ENCODE data around the gene SGTA. TPM values are rescaled to one million over a fixed set of nuclear protein-coding genes. Genes with fewer than 3 reads are reported as not detected.
"Not testable (repeated sequence)": the region's sequence is repeated elsewhere in the genome, so short reads cannot be mapped to it uniquely, and the experiment has no call there.

SGTA gene
- total RNA-seq, 1 donor from 2014 or later: 25.6 TPM

DNA sequence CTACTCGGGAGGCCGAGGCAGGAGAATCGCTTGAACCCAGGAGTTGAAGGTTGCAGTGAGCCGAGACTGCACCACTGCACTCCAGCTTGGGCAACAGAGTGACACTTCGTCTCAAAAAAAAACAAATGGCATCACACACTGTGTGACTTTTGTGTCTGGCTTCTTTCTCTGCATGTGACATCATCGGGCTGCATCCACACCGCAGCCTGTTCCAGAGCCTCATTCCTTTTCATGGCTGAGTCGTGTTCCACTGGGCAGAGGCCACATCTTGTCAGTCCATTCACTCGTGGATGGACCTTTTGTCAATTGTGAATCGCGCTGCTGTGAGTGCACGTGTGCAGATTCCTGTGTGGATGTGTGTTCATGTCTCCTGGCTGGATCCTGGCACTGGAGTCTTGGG is 10.5 kb upstream of the SGTA start:
- Histone ChIP-seq H3K4me1 (ENCODE audit: control insufficient read depth in 3 of 3, insufficient read depth in 3 of 3, low read length in 3 of 3) (peaks cover 0 to 5% (median 0%) of the 10 kb centered on the region in 3 donors), H3K4me3 (ENCODE audit: low read length in 3 of 3) (no peak overlapping the region), H3K27ac (ENCODE audit: low read depth, low read length) (no peak overlapping the region), H3K27me3 (ENCODE audit: control insufficient read depth in 3 of 3, insufficient read depth in 3 of 3, low read length in 3 of 3) (no peaks in the 10 kb centered on the region), H3K36me3 (ENCODE audit: control insufficient read depth in 3 of 3, insufficient read depth in 3 of 3, low read length in 3 of 3) (peaks cover 24 to 32% (median 24%) of the 10 kb centered on the region in 3 donors), H3K9ac (ENCODE audit: low read depth in 1 of 3, low read length in 3 of 3) (no peak overlapping the region), H3K9me3 (ENCODE audit: control insufficient read depth in 3 of 3, low read length in 3 of 3) (no peaks in the 10 kb centered on the region)

- H3K4me3 ChIP-seq (ENCODE audit: low read length in 3 of 3): no peak overlapping the region
- no peaks in the 10 kb centered on the region for H3K9me3 ChIP-seq (ENCODE audit: control insufficient read depth in 3 of 3, low read length in 3 of 3)
- peaks cover 24 to 32% (median 24%) of the 10 kb centered on the region in 3 donors for H3K36me3 ChIP-seq (ENCODE audit: control insufficient read depth in 3 of 3, insufficient read depth in 3 of 3, low read length in 3 of 3)
- no peaks in the 10 kb centered on the region for H3K27me3 ChIP-seq (ENCODE audit: control insufficient read depth in 3 of 3, insufficient read depth in 3 of 3, low read length in 3 of 3)
- no peaks in the 10 kb centered on the region for H3K4me1 ChIP-seq (ENCODE audit: control insufficient read depth in 3 of 3, insufficient read depth in 3 of 3, low read length in 3 of 3)
- H3K9ac ChIP-seq (ENCODE audit: low read depth in 1 of 3, low read length in 3 of 3): no peak overlapping the region
- H3K27ac ChIP-seq (ENCODE audit: low read depth, low read length): no peak overlapping the region
These were observed 10.1 kb upstream of the SGTA start for GRCh38 chr19:2793126-2793525.

DNA sequence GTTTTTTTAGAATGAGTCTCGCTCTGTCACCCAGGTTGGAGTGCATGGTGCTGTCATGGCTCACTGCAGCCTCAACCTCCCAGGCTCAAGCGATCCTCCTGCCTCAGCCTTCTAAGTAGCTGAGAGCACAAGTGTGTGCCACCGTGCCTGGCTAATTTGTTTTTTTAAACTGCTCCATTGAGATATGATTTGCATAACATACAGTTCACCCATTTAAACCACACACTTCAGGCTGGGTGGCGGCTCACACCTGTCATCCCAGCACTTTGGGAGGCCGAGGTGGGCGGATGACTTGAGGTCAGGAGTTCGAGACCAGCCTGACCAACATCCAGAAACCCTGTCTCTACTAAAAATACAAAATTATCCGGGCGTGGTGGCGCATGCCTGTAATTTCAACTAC is 9.6 kb upstream of the SGTA start:
- H3K27me3 ChIP-seq (ENCODE audit: control insufficient read depth in 3 of 3, insufficient read depth in 3 of 3, low read length in 3 of 3); H3K4me3 ChIP-seq (ENCODE audit: low read length in 3 of 3); H3K27ac ChIP-seq (ENCODE audit: low read depth, low read length); H3K9ac ChIP-seq (ENCODE audit: low read depth in 1 of 3, low read length in 3 of 3); H3K9me3 ChIP-seq (ENCODE audit: control insufficient read depth in 3 of 3, low read length in 3 of 3); H3K4me1 ChIP-seq (ENCODE audit: control insufficient read depth in 3 of 3, insufficient read depth in 3 of 3, low read length in 3 of 3): not testable (repeated sequence)
- H3K36me3 ChIP-seq (ENCODE audit: control insufficient read depth in 3 of 3, insufficient read depth in 3 of 3, low read length in 3 of 3): peaks cover 24 to 32% (median 24%) of the 10 kb centered on the region in 3 donors

- H3K36me3 ChIP-seq (ENCODE audit: control insufficient read depth in 3 of 3, insufficient read depth in 3 of 3, low read length in 3 of 3): peaks cover 22 to 28% (median 24%) of the 10 kb centered on the region in 3 donors
- H3K9me3 ChIP-seq (ENCODE audit: control insufficient read depth in 3 of 3, low read length in 3 of 3): no peaks in the 10 kb centered on the region
- H3K27me3 ChIP-seq (ENCODE audit: control insufficient read depth in 3 of 3, insufficient read depth in 3 of 3, low read length in 3 of 3): no peaks in the 10 kb centered on the region
- H3K27ac ChIP-seq (ENCODE audit: low read depth, low read length): no peak overlapping the region
- H3K4me1 ChIP-seq (ENCODE audit: control insufficient read depth in 3 of 3, insufficient read depth in 3 of 3, low read length in 3 of 3): no peaks in the 10 kb centered on the region
- no peak overlapping the region for H3K9ac ChIP-seq (ENCODE audit: low read depth in 1 of 3, low read length in 3 of 3)
- no peak overlapping the region for H3K4me3 ChIP-seq (ENCODE audit: low read length in 3 of 3)
These were observed 8.8 kb upstream of the SGTA start for GRCh38 chr19:2791876-2792275.

- Histone ChIP-seq H3K27me3 (ENCODE audit: control insufficient read depth in 3 of 3, insufficient read depth in 3 of 3, low read length in 3 of 3) (no peaks in the 10 kb centered on the region), H3K27ac (ENCODE audit: low read depth, low read length) (no peak overlapping the region), H3K9me3 (ENCODE audit: control insufficient read depth in 3 of 3, low read length in 3 of 3) (no peaks in the 10 kb centered on the region), H3K4me3 (ENCODE audit: low read length in 3 of 3) (no peak overlapping the region), H3K9ac (ENCODE audit: low read depth in 1 of 3, low read length in 3 of 3) (no peak overlapping the region), H3K4me1 (ENCODE audit: control insufficient read depth in 3 of 3, insufficient read depth in 3 of 3, low read length in 3 of 3) (peaks cover 0 to under 1% (median under 1%) of the 10 kb centered on the region in 3 donors), H3K36me3 (ENCODE audit: control insufficient read depth in 3 of 3, insufficient read depth in 3 of 3, low read length in 3 of 3) (peaks cover 21 to 28% (median 24%) of the 10 kb centered on the region in 3 donors)
These were observed 8.4 kb upstream of the SGTA start for GRCh38 chr19:2791440-2791839.

DNA sequence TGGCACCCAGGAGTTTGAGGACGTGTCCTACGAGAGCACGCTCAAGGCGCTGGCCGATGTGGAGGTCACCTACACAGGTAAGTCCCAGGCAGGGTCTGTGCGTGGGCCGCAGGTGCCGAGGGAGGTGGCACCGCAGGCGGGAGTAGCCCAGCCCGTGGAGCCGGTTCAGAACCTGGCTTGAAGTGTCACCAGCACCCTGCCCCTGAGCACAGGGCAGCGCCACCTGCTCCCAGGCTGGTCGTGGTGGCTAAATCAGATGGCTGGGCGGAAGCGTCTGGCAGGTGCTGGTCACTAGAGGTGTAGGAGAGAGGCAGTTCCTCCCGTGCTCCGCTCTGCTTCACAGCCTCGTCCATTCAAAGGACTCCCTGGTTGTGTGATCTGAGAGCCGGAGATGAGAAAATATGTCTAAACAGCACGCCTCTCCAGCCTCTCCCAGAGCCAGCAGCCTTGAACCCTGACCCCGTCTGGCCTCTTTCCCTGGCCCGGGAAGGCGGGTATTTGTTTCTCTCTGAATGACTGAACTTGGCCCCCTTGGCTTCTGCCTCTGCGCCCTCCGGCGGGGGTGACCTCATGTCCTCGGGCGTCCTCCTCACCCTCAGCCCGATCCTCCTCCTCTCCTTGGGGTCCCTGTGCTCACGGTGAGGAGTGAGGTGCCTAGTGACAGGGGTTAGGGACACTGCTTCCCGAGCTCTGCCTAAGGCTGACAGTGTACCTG is 7.6 kb upstream of the SGTA start:
- H3K9ac ChIP-seq (ENCODE audit: low read depth in 1 of 3, low read length in 3 of 3): no peak overlapping the region
- H3K4me3 ChIP-seq (ENCODE audit: low read length in 3 of 3): no peak overlapping the region
- no peak overlapping the region for H3K27ac ChIP-seq (ENCODE audit: low read depth, low read length)
- H3K4me1 ChIP-seq (ENCODE audit: control insufficient read depth in 3 of 3, insufficient read depth in 3 of 3, low read length in 3 of 3): peaks cover 7 to 8% (median 7%) of the 10 kb centered on the region in 3 donors
- H3K27me3 ChIP-seq (ENCODE audit: control insufficient read depth in 3 of 3, insufficient read depth in 3 of 3, low read length in 3 of 3): no peaks in the 10 kb centered on the region
- H3K9me3 ChIP-seq (ENCODE audit: control insufficient read depth in 3 of 3, low read length in 3 of 3): no peaks in the 10 kb centered on the region
- H3K36me3 ChIP-seq (ENCODE audit: control insufficient read depth in 3 of 3, insufficient read depth in 3 of 3, low read length in 3 of 3): peaks cover 16 to 24% (median 23%) of the 10 kb centered on the region in 3 donors

GRCh38 chr19:2790194-2790556 is 7.1 kb upstream of the SGTA start:
- H3K9me3 ChIP-seq (ENCODE audit: control insufficient read depth in 3 of 3, low read length in 3 of 3): no peaks in the 10 kb centered on the region
- peaks cover 7 to 10% (median 8%) of the 10 kb centered on the region in 3 donors for H3K4me1 ChIP-seq (ENCODE audit: control insufficient read depth in 3 of 3, insufficient read depth in 3 of 3, low read length in 3 of 3)
- H3K27me3 ChIP-seq (ENCODE audit: control insufficient read depth in 3 of 3, insufficient read depth in 3 of 3, low read length in 3 of 3): no peaks in the 10 kb centered on the region
- no peak overlapping the region for H3K4me3 ChIP-seq (ENCODE audit: low read length in 3 of 3)
- peak overlapping the region in 1 of 3 donors; percentile 4 for H3K9ac ChIP-seq (ENCODE audit: low read depth in 1 of 3, low read length in 3 of 3)
- peaks cover 11 to 19% (median 17%) of the 10 kb centered on the region in 3 donors for H3K36me3 ChIP-seq (ENCODE audit: control insufficient read depth in 3 of 3, insufficient read depth in 3 of 3, low read length in 3 of 3)
- H3K27ac ChIP-seq (ENCODE audit: low read depth, low read length): no peak overlapping the region

DNA sequence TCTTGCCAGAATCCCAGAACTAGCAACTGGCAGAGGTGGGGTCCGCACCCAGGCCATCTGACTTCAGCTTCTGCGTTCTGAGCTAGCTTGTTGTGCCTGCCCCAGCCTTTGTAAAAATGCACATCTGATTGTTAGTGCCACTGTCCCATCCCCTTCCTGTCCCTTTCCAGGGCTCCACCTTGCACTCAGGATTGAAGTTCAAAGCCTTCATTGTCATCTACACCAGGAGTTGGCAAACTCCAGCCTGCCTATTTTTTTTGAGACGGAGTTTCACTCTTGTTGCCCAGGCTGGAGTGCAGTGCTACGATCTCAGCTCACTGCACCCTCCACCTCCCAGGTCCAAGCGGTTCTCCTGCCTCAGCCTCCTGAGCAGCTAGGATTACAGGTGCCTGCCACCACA is 5.2 kb upstream of the SGTA start:
- H3K27ac ChIP-seq (ENCODE audit: low read depth, low read length): no peak overlapping the region
- H3K9ac ChIP-seq (ENCODE audit: low read depth in 1 of 3, low read length in 3 of 3): no peak overlapping the region

DNA sequence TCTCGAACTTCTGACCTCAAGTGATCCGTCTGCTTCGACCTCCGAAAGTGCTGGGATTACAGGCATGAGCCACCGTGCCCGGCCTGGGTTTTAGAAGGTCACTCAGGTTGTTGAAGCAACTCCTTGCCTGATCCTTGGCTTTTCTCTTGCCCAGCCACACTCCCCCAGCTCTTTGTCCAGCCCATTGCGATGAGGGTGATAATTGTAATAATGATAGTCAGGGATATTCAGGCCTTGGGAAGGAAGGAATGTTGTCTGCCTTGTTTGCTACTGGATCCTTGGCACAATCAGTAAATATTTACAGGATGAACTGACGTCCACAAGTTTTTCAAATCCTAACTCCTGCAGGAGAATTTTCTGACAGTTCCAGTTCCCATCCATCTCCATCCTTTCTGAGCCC is 4.0 kb upstream of the SGTA start:
- Histone ChIP-seq H3K4me1 (ENCODE audit: control insufficient read depth in 3 of 3, insufficient read depth in 3 of 3, low read length in 3 of 3) (peaks cover 24 to 35% (median 28%) of the 10 kb centered on the region in 3 donors), H3K36me3 (ENCODE audit: control insufficient read depth in 3 of 3, insufficient read depth in 3 of 3, low read length in 3 of 3) (peaks cover 4 to 9% (median 9%) of the 10 kb centered on the region in 3 donors), H3K27me3 (ENCODE audit: control insufficient read depth in 3 of 3, insufficient read depth in 3 of 3, low read length in 3 of 3) (no peaks in the 10 kb centered on the region), H3K9me3 (ENCODE audit: control insufficient read depth in 3 of 3, low read length in 3 of 3) (no peaks in the 10 kb centered on the region), H3K4me3 (ENCODE audit: low read length in 3 of 3) (no peak overlapping the region), H3K27ac (ENCODE audit: low read depth, low read length) (no peak overlapping the region), H3K9ac (ENCODE audit: low read depth in 1 of 3, low read length in 3 of 3) (no peak overlapping the region)

More for the DNA sequence above, 5.2 kb upstream of the SGTA start:
- H3K4me1 ChIP-seq (ENCODE audit: control insufficient read depth in 3 of 3, insufficient read depth in 3 of 3, low read length in 3 of 3): peaks cover 20 to 27% (median 23%) of the 10 kb centered on the region in 3 donors
- H3K36me3 ChIP-seq (ENCODE audit: control insufficient read depth in 3 of 3, insufficient read depth in 3 of 3, low read length in 3 of 3): peaks cover 4 to 9% (median 9%) of the 10 kb centered on the region in 3 donors
- no peaks in the 10 kb centered on the region for H3K9me3 ChIP-seq (ENCODE audit: control insufficient read depth in 3 of 3, low read length in 3 of 3)
- no peaks in the 10 kb centered on the region for H3K27me3 ChIP-seq (ENCODE audit: control insufficient read depth in 3 of 3, insufficient read depth in 3 of 3, low read length in 3 of 3)
- H3K4me3 ChIP-seq (ENCODE audit: low read length in 3 of 3): no peak overlapping the region

DNA sequence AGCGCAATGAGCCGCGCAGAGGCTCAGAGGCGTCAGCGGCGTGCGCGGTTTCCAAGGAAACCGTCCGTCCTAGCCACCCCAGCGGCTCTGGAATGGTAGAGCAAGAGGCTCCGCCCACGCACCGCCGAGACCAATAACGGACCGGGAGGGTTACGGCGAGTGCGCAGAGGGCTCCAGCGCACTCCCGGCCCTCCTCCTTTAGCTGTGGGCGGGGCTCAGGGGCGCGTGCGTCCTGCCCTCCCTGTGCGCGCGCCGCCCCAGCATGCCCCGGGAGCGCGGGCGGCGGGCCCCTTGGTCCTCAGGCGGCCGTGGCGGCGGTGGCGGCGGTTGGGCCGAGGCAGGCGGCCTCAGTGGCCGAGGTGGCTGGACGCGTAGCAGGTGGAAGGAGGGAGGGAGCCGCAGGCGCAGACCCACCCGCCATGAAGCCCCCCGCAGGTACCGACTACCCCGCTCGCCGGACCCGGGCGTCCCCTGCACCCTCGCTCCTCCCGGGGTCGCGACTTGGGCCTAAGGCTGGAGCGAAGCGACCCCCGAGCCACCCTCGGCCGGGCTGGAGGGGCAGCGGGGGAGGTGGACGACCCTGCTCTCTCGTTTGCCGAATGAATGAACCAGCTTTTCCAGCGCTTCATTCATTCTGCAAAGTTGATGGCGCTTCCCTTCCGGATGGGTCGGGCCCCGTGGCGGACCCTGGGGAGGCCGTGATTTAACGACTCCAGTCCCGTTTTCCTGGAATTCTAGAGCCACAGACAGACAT is 2.3 kb upstream of the SGTA start, which contains the start of gene THOP1:
THOP1 (plus strand) TSS at position 260 of the 754 bp plus-strand sequence; CDS start at position 420, 160 bp downstream.
- H3K4me3 ChIP-seq (ENCODE audit: low read length in 3 of 3): peak within 1 kb of the TSS; percentile 82 to 85 (median 84)
- H3K27ac ChIP-seq (ENCODE audit: low read depth, low read length): peak within 1 kb of the TSS; percentile 44
- H3K9ac ChIP-seq (ENCODE audit: low read depth in 1 of 3, low read length in 3 of 3): peak within 1 kb of the TSS; percentile 70 to 89 (median 84)
- peaks cover 40 to 52% (median 42%) of the 10 kb centered on the region in 3 donors for H3K4me1 ChIP-seq (ENCODE audit: control insufficient read depth in 3 of 3, insufficient read depth in 3 of 3, low read length in 3 of 3)
- H3K9me3 ChIP-seq (ENCODE audit: control insufficient read depth in 3 of 3, low read length in 3 of 3): no peaks in the 10 kb centered on the region
- no peaks in the 10 kb centered on the region for H3K27me3 ChIP-seq (ENCODE audit: control insufficient read depth in 3 of 3, insufficient read depth in 3 of 3, low read length in 3 of 3)
- H3K36me3 ChIP-seq (ENCODE audit: control insufficient read depth in 3 of 3, insufficient read depth in 3 of 3, low read length in 3 of 3): peaks cover 0 to 5% (median under 1%) of the 10 kb centered on the region in 3 donors
